AG08395 (cell line): ENCODE data around the gene AATK.

Experiments
- DNase-seq: peaks from one replicate; pipeline ENCODE4 v3.0.0; 2012; ENCODE audit warnings: mixed read lengths, low spot score

Gene AATK

GRCh38 chr17:81113158-81113724 is 52.8 kb downstream of the AATK start:
- no peak for DNase-seq

- no peak for DNase-seq
Observed at GRCh38 chr17:81112450-81112849, 53.6 kb downstream of the AATK start.

- no peak for DNase-seq
Observed at GRCh38 chr17:81111066-81111465, 55.0 kb downstream of the AATK start.

- DNase-seq = no peak
Observed at GRCh38 chr17:81110488-81111040, 55.5 kb downstream of the AATK start.

- no peak for DNase-seq
Observed at GRCh38 chr17:81109957-81110356, 56.1 kb downstream of the AATK start.

- DNase-seq = no peak
Observed at GRCh38 chr17:81108220-81108619, 57.8 kb downstream of the AATK start.

GRCh38 chr17:81106716-81107115 is 59.3 kb downstream of the AATK start:
- no peak for DNase-seq

GRCh38 chr17:81103379-81103778 is 62.6 kb downstream of the AATK start:
- no peak for DNase-seq

- no peak for DNase-seq
Observed at GRCh38 chr17:81102869-81103268, 63.2 kb downstream of the AATK start.

GRCh38 chr17:81102352-81102751 is 63.7 kb downstream of the AATK start:
- DNase-seq = no peak

GRCh38 chr17:81101614-81102306 is 64.3 kb downstream of the AATK start:
- DNase-seq = peak; percentile 95

GRCh38 chr17:81100668-81101067 is 65.4 kb downstream of the AATK start:
- DNase-seq = no peak

GRCh38 chr17:81099888-81100287 is 66.1 kb downstream of the AATK start:
- DNase-seq = no peak

- peak; percentile 63 for DNase-seq
Observed at GRCh38 chr17:81097943-81098308, 68.1 kb downstream of the AATK start.

GRCh38 chr17:81097134-81097942 is 68.7 kb downstream of the AATK start:
- DNase-seq = peak; percentile 87

- DNase-seq = no peak
Observed at GRCh38 chr17:81096741-81097133, 69.3 kb downstream of the AATK start.

GRCh38 chr17:81095383-81095762 is 70.6 kb downstream of the AATK start:
- DNase-seq = no peak

- peak; percentile 97 for DNase-seq
Observed at GRCh38 chr17:81094509-81095382, 71.3 kb downstream of the AATK start.

GRCh38 chr17:81093619-81094508 is 72.2 kb downstream of the AATK start:
- no peak for DNase-seq

- no peak for DNase-seq
Observed at GRCh38 chr17:81092518-81093095, 73.4 kb downstream of the AATK start.
